PC-3 (cell line): ENCODE data around the gene SF1. TPM values are rescaled to one million over a fixed set of nuclear protein-coding genes. Genes with fewer than 3 reads are reported as not detected.

Experiments used
- ATAC-seq: fragments of 200-7000 bp; cut with Tn5 transposase; 2 replicates; pipeline ENCODE4 v1.9.1; 2020; ENCODE audit warnings: mild to moderate bottlenecking, moderate library complexity
- BruUV-seq: library from RNA; stranded (reverse); fragments of 400-500 nt; replicated peaks from 2 replicates; lab custom pipeline; 2021; lab: Mats Ljungman, UMichigan
- CTCF ChIA-PET: fragments of 300-600 bp; sonication (Branson Sonifier 250); formaldehyde crosslinking; loops from one replicate; lab custom pipeline; 2022; ENCODE audit warnings: antibody characterized with exemption; lab: Charles Lee
- POLR2A ChIA-PET: fragments of 300-600 bp; sonication (Branson Sonifier 250); formaldehyde crosslinking; loops from one replicate; lab custom pipeline; 2022; ENCODE audit warnings: antibody characterized with exemption; ENCODE audit not compliant: unreplicated experiment; lab: Charles Lee
- DNase-seq: peaks from one replicate; pipeline ENCODE4 v3.0.0-alpha.2; 2015
- H2AFZ ChIP-seq: fragments of 300-600 bp; sonication (generic); 2 replicates; pipeline ENCODE4 v1.6.0; 2016; ENCODE audit warnings: antibody characterized with exemption, low read length
- H3F3A ChIP-seq: fragments of 300-600 bp; sonication (generic); one replicate; pipeline ENCODE4 v1.6.0; 2017; ENCODE audit warnings: antibody characterized with exemption, low read length, control low read depth, mild to moderate bottlenecking; ENCODE audit not compliant: unreplicated experiment
- H3K27ac ChIP-seq: fragments of 300-600 bp; sonication (generic); 2 replicates; pipeline ENCODE4 v1.5.1; 2016; ENCODE audit warnings: mild to moderate bottlenecking, low read length
- H3K27me3 ChIP-seq: fragments of 300-600 bp; sonication (generic); 2 replicates; pipeline ENCODE4 v1.6.1; 2016; ENCODE audit warnings: low read length, mixed read lengths
- H3K36me3 ChIP-seq: fragments of 300-600 bp; sonication (generic); 2 replicates; pipeline ENCODE4 v1.6.1; 2016; ENCODE audit warnings: low read depth, mixed run types, low read length, mixed read lengths
- H3K4me1 ChIP-seq: fragments of 300-600 bp; sonication (generic); 2 replicates; pipeline ENCODE4 v1.5.1; 2016; ENCODE audit warnings: low read length; ENCODE audit not compliant: insufficient read depth
- H3K4me2 ChIP-seq: fragments of 300-600 bp; sonication (generic); 2 replicates; pipeline ENCODE4 v1.6.0; 2016; ENCODE audit warnings: low read length
- H3K4me3 ChIP-seq: fragments of 300-600 bp; sonication (generic); 2 replicates; pipeline ENCODE4 v1.5.1; 2016; ENCODE audit warnings: mild to moderate bottlenecking, low read length, mixed read lengths
- H3K79me2 ChIP-seq: fragments of 300-600 bp; sonication (generic); 2 replicates; pipeline ENCODE4 v1.6.1; 2017; ENCODE audit warnings: low read length, mixed read lengths
- H3K9ac ChIP-seq: fragments of 300-600 bp; sonication (generic); 2 replicates; pipeline ENCODE4 v1.6.0; 2016; ENCODE audit warnings: mild to moderate bottlenecking, low read length
- H3K9me2 ChIP-seq: fragments of 300-600 bp; sonication (generic); replicated peaks from 2 replicates; pipeline ENCODE4 v1.6.1; 2016; ENCODE audit warnings: mixed run types, low read length, mixed read lengths
- H3K9me3 ChIP-seq: fragments of 300-600 bp; sonication (generic); 2 replicates; pipeline ENCODE4 v1.6.1; 2016; ENCODE audit warnings: low read length, mixed read lengths
- H4K20me1 ChIP-seq: fragments of 300-600 bp; sonication (generic); 2 replicates; pipeline ENCODE4 v1.6.1; 2016; ENCODE audit warnings: low read length, mixed read lengths
- EZH2 ChIP-seq: fragments of 300-600 bp; sonication (generic); IDR thresholded peaks from one replicate; pipeline ENCODE4 v1.6.1; 2017; ENCODE audit warnings: antibody characterized with exemption, mild to moderate bottlenecking, low read length; ENCODE audit not compliant: unreplicated experiment
- EZH2phosphoT487 ChIP-seq: fragments of 300-600 bp; sonication (generic); IDR thresholded peaks from 2 replicates; pipeline ENCODE4 v1.6.1; 2018; ENCODE audit warnings: mild to moderate bottlenecking, antibody characterized with exemption, low read length, borderline replicate concordance
- intact Hi-C: fragments of 100-400 bp; cut with micrococcal nuclease; formaldehyde crosslinking; loops from 2 replicates; pipeline ENCODE4 v1.9.0; 2023
- total RNA-seq: library from RNA; depleted of rRNA; stranded (reverse); fragments of >200 nt; gene quantifications from 2 replicates; pipeline ENCODE4 v1.2.3, GENCODE V29; 2014
- TF ChIP-seq, protein P1 (sequence below): fragments of 300-600 bp; sonication (generic); conservative IDR thresholded peaks from 2 replicates; pipeline ENCODE4 v1.5.1; 2017; ENCODE audit warnings: antibody characterized with exemption, low read depth, mild to moderate bottlenecking, low read length

Gene SF1
- total RNA-seq, 1 experiment from 2014 or later, result 217 TPM

- H3K9me3 ChIP-seq, result no peaks in the 10 kb centered on the region
- ATAC-seq (no peak), DNase-seq (no peak)
- H3K9me2 ChIP-seq, result no peaks in the 10 kb centered on the region
- no peak overlapping the region for H2AFZ ChIP-seq
- no peaks in the 10 kb centered on the region for H3K27me3 ChIP-seq
- peaks cover 9% of the 10 kb centered on the region for H3F3A ChIP-seq
- H3K79me2 ChIP-seq, result peaks cover 61% of the 10 kb centered on the region
- peak overlapping the region; percentile 85 for H3K4me3 ChIP-seq
- peak overlapping the region; percentile 77; the same call in 1 of the 2 replicates for H3K9ac ChIP-seq
- POLR2A ChIA-PET, result no interaction called here
- peaks cover 61% of the 10 kb centered on the region for H4K20me1 ChIP-seq
- H3K4me1 ChIP-seq, result peaks cover 25% of the 10 kb centered on the region
- no peak overlapping the region for H3K27ac ChIP-seq
- peaks cover 60% of the 10 kb centered on the region for H3K36me3 ChIP-seq
- H3K4me2 ChIP-seq, result peak overlapping the region; percentile 88
- TF ChIP-seq EZH2phosphoT487 (no peak), EZH2 (no peak)
- TF ChIP-seq, protein P1, sequence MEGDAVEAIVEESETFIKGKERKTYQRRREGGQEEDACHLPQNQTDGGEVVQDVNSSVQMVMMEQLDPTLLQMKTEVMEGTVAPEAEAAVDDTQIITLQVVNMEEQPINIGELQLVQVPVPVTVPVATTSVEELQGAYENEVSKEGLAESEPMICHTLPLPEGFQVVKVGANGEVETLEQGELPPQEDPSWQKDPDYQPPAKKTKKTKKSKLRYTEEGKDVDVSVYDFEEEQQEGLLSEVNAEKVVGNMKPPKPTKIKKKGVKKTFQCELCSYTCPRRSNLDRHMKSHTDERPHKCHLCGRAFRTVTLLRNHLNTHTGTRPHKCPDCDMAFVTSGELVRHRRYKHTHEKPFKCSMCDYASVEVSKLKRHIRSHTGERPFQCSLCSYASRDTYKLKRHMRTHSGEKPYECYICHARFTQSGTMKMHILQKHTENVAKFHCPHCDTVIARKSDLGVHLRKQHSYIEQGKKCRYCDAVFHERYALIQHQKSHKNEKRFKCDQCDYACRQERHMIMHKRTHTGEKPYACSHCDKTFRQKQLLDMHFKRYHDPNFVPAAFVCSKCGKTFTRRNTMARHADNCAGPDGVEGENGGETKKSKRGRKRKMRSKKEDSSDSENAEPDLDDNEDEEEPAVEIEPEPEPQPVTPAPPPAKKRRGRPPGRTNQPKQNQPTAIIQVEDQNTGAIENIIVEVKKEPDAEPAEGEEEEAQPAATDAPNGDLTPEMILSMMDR, result no peak
- BruUV-seq, result no TSS peak
- CTCF ChIA-PET, result no interaction called here
- intact Hi-C loops, result no loop called here
Measured at GRCh38 chr11:64776425-64776824, 1.9 kb downstream of the SF1 start.

DNA sequence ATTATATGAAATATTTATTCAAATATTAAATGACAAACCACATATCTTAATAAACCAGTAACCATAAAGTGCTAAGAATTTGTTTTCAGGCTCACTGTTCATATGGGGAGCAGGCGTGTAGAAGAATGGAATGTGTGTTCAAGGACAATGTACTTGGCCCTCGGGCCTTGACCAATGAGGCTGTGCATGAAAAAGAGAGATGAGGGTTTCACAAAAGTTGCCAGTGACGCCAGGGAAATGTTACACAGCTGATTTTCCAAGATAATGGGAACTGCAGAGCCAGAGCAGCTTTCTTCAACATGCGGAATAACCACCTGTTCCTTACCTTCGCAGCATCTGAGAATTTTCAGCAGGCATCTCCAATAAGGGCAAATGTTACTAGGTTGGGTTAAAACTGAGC is 4.2 kb downstream of the SF1 start:
- no peak for TF ChIP-seq EZH2
- ATAC-seq (no peak), DNase-seq (no peak)
- Histone ChIP-seq H3K9me2 (no peaks in the 10 kb centered on the region), H3K4me1 (peaks cover 18% of the 10 kb centered on the region), H3K9ac (no peak overlapping the region), H3K9me3 (no peaks in the 10 kb centered on the region), H4K20me1 (peaks cover 83% of the 10 kb centered on the region), H3K27ac (no peak overlapping the region), H3K27me3 (no peaks in the 10 kb centered on the region), H3K4me3 (no peak overlapping the region), H3F3A (peaks cover 21% of the 10 kb centered on the region), H3K36me3 (peaks cover 83% of the 10 kb centered on the region), H2AFZ (no peak overlapping the region), H3K79me2 (peaks cover 83% of the 10 kb centered on the region), H3K4me2 (no peak overlapping the region)
- CTCF ChIA-PET, result no interaction called here
- intact Hi-C loops, result no loop called here
- BruUV-seq, result no TSS peak
- POLR2A ChIA-PET, result no interaction called here

- H4K20me1 ChIP-seq, result peaks cover 99% of the 10 kb centered on the region
- H3K9me2 ChIP-seq, result no peaks in the 10 kb centered on the region
- no peaks in the 10 kb centered on the region for H3K9me3 ChIP-seq
- no peak overlapping the region for H3K9ac ChIP-seq
- H3K4me1 ChIP-seq, result peaks cover 18% of the 10 kb centered on the region
- DNase-seq, result no peak
- H3K27me3 ChIP-seq, result no peaks in the 10 kb centered on the region
- H3K4me3 ChIP-seq, result no peak overlapping the region
- no TSS peak for BruUV-seq
- H3K27ac ChIP-seq, result no peak overlapping the region
- H3F3A ChIP-seq, result peaks cover 27% of the 10 kb centered on the region
- POLR2A ChIA-PET, result no interaction called here
- TF ChIP-seq, protein P1, result no peak
- TF ChIP-seq EZH2 (no peak), EZH2phosphoT487 (no peak)
- intact Hi-C loops, result no loop called here
- H3K79me2 ChIP-seq, result peaks cover 97% of the 10 kb centered on the region
- H3K4me2 ChIP-seq, result no peak overlapping the region
- no peak overlapping the region for H2AFZ ChIP-seq
- CTCF ChIA-PET, result interaction anchor here (0.7 kb wide), 1 partner anchor 736 kb away, joined by 4 read pairs; no protein-coding TSS in a partner anchor
- H3K36me3 ChIP-seq, result peaks cover 99% of the 10 kb centered on the region
- ATAC-seq, result no peak
Measured at GRCh38 chr11:64772303-64773018, 5.9 kb downstream of the SF1 start.
